ENCODE results near the gene COL6A3.
"Not testable (repeated sequence)": the region's sequence is repeated elsewhere in the genome, so short reads cannot be mapped to it uniquely, and the experiment has no call there.

COL6A3 gene

GRCh38 chr2:237358721-237359517 is 55.0 kb downstream of the COL6A3 start:
- Histone ChIP-seq H3K36me3 (ENCODE audit: control insufficient read depth in 5 of 5, insufficient read depth in 5 of 5, low read length in 5 of 5) (peaks cover 0 to 92% (median 46%) of the 10 kb centered on the region in 5 donors), H3K4me3 (ENCODE audit: low read depth in 1 of 5, low read length in 5 of 5) (no peak overlapping the region), H3K4me1 (ENCODE audit: control insufficient read depth in 5 of 5, insufficient read depth in 5 of 5, low read length in 5 of 5) (peaks cover 0 to 9% (median 0%) of the 10 kb centered on the region in 5 donors), H3K9ac (ENCODE audit: low read length in 5 of 5) (no peak overlapping the region), H3K27me3 (ENCODE audit: control insufficient read depth in 5 of 5, insufficient read depth in 4 of 5, low read length in 5 of 5) (peaks cover 0 to 26% (median 0%) of the 10 kb centered on the region in 5 donors), H3K9me3 (ENCODE audit: control insufficient read depth in 5 of 5, low read length in 5 of 5) (no peaks in the 10 kb centered on the region), H3K27ac (ENCODE audit: low read depth, low read length) (no peak overlapping the region)

DNA sequence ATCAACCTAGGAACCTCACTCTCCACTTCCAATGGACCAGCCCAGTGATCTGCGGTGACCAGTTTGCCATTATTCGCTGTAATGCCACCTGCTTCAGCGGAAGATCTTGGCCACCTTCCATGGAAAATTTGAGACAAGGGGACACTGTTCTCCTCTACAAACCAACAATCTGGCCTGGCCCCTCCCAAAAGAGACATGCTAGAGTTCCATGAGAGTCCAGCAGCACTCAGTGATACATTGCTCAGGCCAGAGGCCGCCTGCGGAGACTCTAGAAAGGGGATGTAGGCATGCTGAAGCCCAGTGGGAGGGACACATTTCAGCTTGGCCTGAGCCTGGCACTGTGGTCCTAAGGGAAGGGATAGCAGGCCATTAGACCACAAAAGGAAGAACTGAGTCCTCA is 58.3 kb downstream of the COL6A3 start:
- no peak overlapping the region for H3K27ac ChIP-seq (ENCODE audit: low read depth, low read length)

GRCh38 chr2:237354892-237355291 is 59.1 kb downstream of the COL6A3 start:
- H3K4me1 ChIP-seq (ENCODE audit: control insufficient read depth in 5 of 5, insufficient read depth in 5 of 5, low read length in 5 of 5), result peaks cover 0 to 8% (median 0%) of the 10 kb centered on the region in 5 donors
- peaks cover 0 to 88% (median 25%) of the 10 kb centered on the region in 5 donors for H3K36me3 ChIP-seq (ENCODE audit: control insufficient read depth in 5 of 5, insufficient read depth in 5 of 5, low read length in 5 of 5)
- H3K4me3 ChIP-seq (ENCODE audit: low read depth in 1 of 5, low read length in 5 of 5), result no peak overlapping the region
- no peak overlapping the region for H3K27ac ChIP-seq (ENCODE audit: low read depth, low read length)
- no peaks in the 10 kb centered on the region for H3K9me3 ChIP-seq (ENCODE audit: control insufficient read depth in 5 of 5, low read length in 5 of 5)
- H3K9ac ChIP-seq (ENCODE audit: low read length in 5 of 5), result no peak overlapping the region
- peaks cover 0 to 32% (median 0%) of the 10 kb centered on the region in 5 donors for H3K27me3 ChIP-seq (ENCODE audit: control insufficient read depth in 5 of 5, insufficient read depth in 4 of 5, low read length in 5 of 5)

More for the DNA sequence above, 58.3 kb downstream of the COL6A3 start:
- peaks cover 0 to 5% (median 0%) of the 10 kb centered on the region in 5 donors for H3K4me1 ChIP-seq (ENCODE audit: control insufficient read depth in 5 of 5, insufficient read depth in 5 of 5, low read length in 5 of 5)
- H3K9ac ChIP-seq (ENCODE audit: low read length in 5 of 5), result no peak overlapping the region
- H3K4me3 ChIP-seq (ENCODE audit: low read depth in 1 of 5, low read length in 5 of 5), result no peak overlapping the region
- H3K27me3 ChIP-seq (ENCODE audit: control insufficient read depth in 5 of 5, insufficient read depth in 4 of 5, low read length in 5 of 5), result peaks cover 0 to 36% (median 0%) of the 10 kb centered on the region in 5 donors
- H3K9me3 ChIP-seq (ENCODE audit: control insufficient read depth in 5 of 5, low read length in 5 of 5), result no peaks in the 10 kb centered on the region
- peaks cover 0 to 89% (median 33%) of the 10 kb centered on the region in 5 donors for H3K36me3 ChIP-seq (ENCODE audit: control insufficient read depth in 5 of 5, insufficient read depth in 5 of 5, low read length in 5 of 5)

- Histone ChIP-seq H3K27me3 (ENCODE audit: control insufficient read depth in 5 of 5, insufficient read depth in 4 of 5, low read length in 5 of 5) (peaks cover 0 to 26% (median 0%) of the 10 kb centered on the region in 5 donors), H3K36me3 (ENCODE audit: control insufficient read depth in 5 of 5, insufficient read depth in 5 of 5, low read length in 5 of 5) (peaks cover 0 to 81% (median 18%) of the 10 kb centered on the region in 5 donors)
- H3K9ac ChIP-seq (ENCODE audit: low read length in 5 of 5); H3K4me3 ChIP-seq (ENCODE audit: low read depth in 1 of 5, low read length in 5 of 5); H3K9me3 ChIP-seq (ENCODE audit: control insufficient read depth in 5 of 5, low read length in 5 of 5); H3K27ac ChIP-seq (ENCODE audit: low read depth, low read length); H3K4me1 ChIP-seq (ENCODE audit: control insufficient read depth in 5 of 5, insufficient read depth in 5 of 5, low read length in 5 of 5): not testable (repeated sequence)
Observed at GRCh38 chr2:237354172-237354571, 59.8 kb downstream of the COL6A3 start.

GRCh38 chr2:237353215-237353614 is 60.7 kb downstream of the COL6A3 start:
- no peak overlapping the region for H3K4me3 ChIP-seq (ENCODE audit: low read depth in 1 of 5, low read length in 5 of 5)
- H3K27me3 ChIP-seq (ENCODE audit: control insufficient read depth in 5 of 5, insufficient read depth in 4 of 5, low read length in 5 of 5), result peaks cover 0 to 24% (median 0%) of the 10 kb centered on the region in 5 donors
- no peak overlapping the region for H3K27ac ChIP-seq (ENCODE audit: low read depth, low read length)
- no peaks in the 10 kb centered on the region for H3K9me3 ChIP-seq (ENCODE audit: control insufficient read depth in 5 of 5, low read length in 5 of 5)
- H3K36me3 ChIP-seq (ENCODE audit: control insufficient read depth in 5 of 5, insufficient read depth in 5 of 5, low read length in 5 of 5), result peaks cover 0 to 71% (median 21%) of the 10 kb centered on the region in 5 donors
- H3K9ac ChIP-seq (ENCODE audit: low read length in 5 of 5), result no peak overlapping the region
- peaks cover 0 to 8% (median 0%) of the 10 kb centered on the region in 5 donors for H3K4me1 ChIP-seq (ENCODE audit: control insufficient read depth in 5 of 5, insufficient read depth in 5 of 5, low read length in 5 of 5)

GRCh38 chr2:237352279-237352845 is 61.6 kb downstream of the COL6A3 start:
- Histone ChIP-seq H3K27me3 (ENCODE audit: control insufficient read depth in 5 of 5, insufficient read depth in 4 of 5, low read length in 5 of 5) (peaks cover 0 to 19% (median 0%) of the 10 kb centered on the region in 5 donors), H3K4me1 (ENCODE audit: control insufficient read depth in 5 of 5, insufficient read depth in 5 of 5, low read length in 5 of 5) (peaks cover 0 to 8% (median 0%) of the 10 kb centered on the region in 5 donors), H3K27ac (ENCODE audit: low read depth, low read length) (no peak overlapping the region), H3K9ac (ENCODE audit: low read length in 5 of 5) (no peak overlapping the region), H3K36me3 (ENCODE audit: control insufficient read depth in 5 of 5, insufficient read depth in 5 of 5, low read length in 5 of 5) (peaks cover 0 to 71% (median 22%) of the 10 kb centered on the region in 5 donors), H3K4me3 (ENCODE audit: low read depth in 1 of 5, low read length in 5 of 5) (no peak overlapping the region), H3K9me3 (ENCODE audit: control insufficient read depth in 5 of 5, low read length in 5 of 5) (no peaks in the 10 kb centered on the region)

GRCh38 chr2:237351796-237352195 is 62.2 kb downstream of the COL6A3 start:
- Histone ChIP-seq H3K9ac (ENCODE audit: low read length in 5 of 5) (no peak overlapping the region), H3K27ac (ENCODE audit: low read depth, low read length) (no peak overlapping the region), H3K36me3 (ENCODE audit: control insufficient read depth in 5 of 5, insufficient read depth in 5 of 5, low read length in 5 of 5) (peaks cover 0 to 72% (median 24%) of the 10 kb centered on the region in 5 donors), H3K4me1 (ENCODE audit: control insufficient read depth in 5 of 5, insufficient read depth in 5 of 5, low read length in 5 of 5) (peaks cover 0 to 8% (median 0%) of the 10 kb centered on the region in 5 donors), H3K27me3 (ENCODE audit: control insufficient read depth in 5 of 5, insufficient read depth in 4 of 5, low read length in 5 of 5) (peaks cover 0 to 19% (median 0%) of the 10 kb centered on the region in 5 donors), H3K4me3 (ENCODE audit: low read depth in 1 of 5, low read length in 5 of 5) (no peak overlapping the region), H3K9me3 (ENCODE audit: control insufficient read depth in 5 of 5, low read length in 5 of 5) (no peaks in the 10 kb centered on the region)

- H3K9ac ChIP-seq (ENCODE audit: low read length in 5 of 5), result no peak overlapping the region
- H3K36me3 ChIP-seq (ENCODE audit: control insufficient read depth in 5 of 5, insufficient read depth in 5 of 5, low read length in 5 of 5), result peaks cover 1 to 74% (median 24%) of the 10 kb centered on the region in 5 donors
- peaks cover 0 to 8% (median 0%) of the 10 kb centered on the region in 5 donors for H3K4me1 ChIP-seq (ENCODE audit: control insufficient read depth in 5 of 5, insufficient read depth in 5 of 5, low read length in 5 of 5)
Observed at GRCh38 chr2:237351046-237351445, 62.9 kb downstream of the COL6A3 start.

DNA sequence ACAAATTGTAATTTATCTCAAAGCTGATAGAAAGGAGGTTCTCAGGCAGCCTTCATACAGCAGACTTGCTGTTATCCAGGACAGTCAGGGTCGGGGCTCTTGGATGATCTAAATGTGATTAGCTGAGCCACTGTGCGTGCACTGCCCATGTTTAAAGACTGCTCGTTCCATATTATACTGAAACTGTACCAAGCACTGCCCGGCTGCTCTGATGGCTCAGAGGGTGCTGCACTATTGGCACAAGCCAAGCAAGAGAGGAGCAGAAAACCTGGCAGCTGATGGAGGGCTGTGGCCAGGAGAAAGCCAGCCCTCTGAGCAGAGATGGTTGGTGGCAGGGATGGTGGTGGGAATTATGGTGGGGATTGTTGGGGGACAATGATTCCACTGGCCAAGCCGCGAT is 63.4 kb downstream of the COL6A3 start:
- no peaks in the 10 kb centered on the region for H3K9me3 ChIP-seq (ENCODE audit: control insufficient read depth in 5 of 5, low read length in 5 of 5)
- peaks cover 0 to 16% (median 0%) of the 10 kb centered on the region in 5 donors for H3K27me3 ChIP-seq (ENCODE audit: control insufficient read depth in 5 of 5, insufficient read depth in 4 of 5, low read length in 5 of 5)
- H3K9ac ChIP-seq (ENCODE audit: low read length in 5 of 5), result no peak overlapping the region
- H3K36me3 ChIP-seq (ENCODE audit: control insufficient read depth in 5 of 5, insufficient read depth in 5 of 5, low read length in 5 of 5), result peaks cover 2 to 73% (median 25%) of the 10 kb centered on the region in 5 donors
- H3K4me1 ChIP-seq (ENCODE audit: control insufficient read depth in 5 of 5, insufficient read depth in 5 of 5, low read length in 5 of 5), result peaks cover 0 to 8% (median 0%) of the 10 kb centered on the region in 5 donors
- H3K27ac ChIP-seq (ENCODE audit: low read depth, low read length), result no peak overlapping the region
- no peak overlapping the region for H3K4me3 ChIP-seq (ENCODE audit: low read depth in 1 of 5, low read length in 5 of 5)

More at GRCh38 chr2:237351046-237351445, 62.9 kb downstream of the COL6A3 start:
- H3K9me3 ChIP-seq (ENCODE audit: control insufficient read depth in 5 of 5, low read length in 5 of 5), result no peaks in the 10 kb centered on the region
- no peak overlapping the region for H3K4me3 ChIP-seq (ENCODE audit: low read depth in 1 of 5, low read length in 5 of 5)
- H3K27ac ChIP-seq (ENCODE audit: low read depth, low read length), result no peak overlapping the region
- peaks cover 0 to 19% (median 0%) of the 10 kb centered on the region in 5 donors for H3K27me3 ChIP-seq (ENCODE audit: control insufficient read depth in 5 of 5, insufficient read depth in 4 of 5, low read length in 5 of 5)

DNA sequence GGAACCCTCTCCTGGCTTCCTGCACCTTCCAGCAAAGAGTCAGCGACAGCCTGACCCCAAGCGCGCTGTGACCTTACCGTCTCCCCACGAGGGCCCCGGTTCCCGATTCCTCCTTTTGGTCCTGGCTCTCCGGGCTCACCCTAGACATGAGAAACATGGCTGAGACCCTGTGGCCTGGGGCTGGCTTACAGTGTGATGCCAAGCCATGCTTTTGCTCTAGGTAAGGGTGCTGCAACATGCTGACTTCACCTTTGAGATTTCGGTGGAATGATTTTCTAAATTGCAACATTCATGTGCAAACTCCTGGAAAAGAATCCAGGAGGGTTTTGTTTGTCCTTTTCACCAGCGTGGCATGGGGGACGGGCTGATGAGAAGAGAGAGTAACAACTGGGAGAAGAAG is 63.9 kb downstream of the COL6A3 start:
- H3K9ac ChIP-seq (ENCODE audit: low read length in 5 of 5), result no peak overlapping the region
- H3K27me3 ChIP-seq (ENCODE audit: control insufficient read depth in 5 of 5, insufficient read depth in 4 of 5, low read length in 5 of 5), result peaks cover 0 to 16% (median 0%) of the 10 kb centered on the region in 5 donors
- no peak overlapping the region for H3K27ac ChIP-seq (ENCODE audit: low read depth, low read length)
- no peak overlapping the region for H3K4me3 ChIP-seq (ENCODE audit: low read depth in 1 of 5, low read length in 5 of 5)
- H3K9me3 ChIP-seq (ENCODE audit: control insufficient read depth in 5 of 5, low read length in 5 of 5), result no peaks in the 10 kb centered on the region
- peaks cover 2 to 74% (median 27%) of the 10 kb centered on the region in 5 donors for H3K36me3 ChIP-seq (ENCODE audit: control insufficient read depth in 5 of 5, insufficient read depth in 5 of 5, low read length in 5 of 5)
- peaks cover 0 to 8% (median 0%) of the 10 kb centered on the region in 5 donors for H3K4me1 ChIP-seq (ENCODE audit: control insufficient read depth in 5 of 5, insufficient read depth in 5 of 5, low read length in 5 of 5)
